ENCODE results near the gene BOK. TPM values are rescaled to one million over a fixed set of nuclear protein-coding genes. Genes with fewer than 3 reads are reported as not detected.

The BOK gene
- total and polyA plus RNA-seq, 2 donors (not counting 3 experiments of a cell fraction or from before 2014, with no cell fraction given) = 76.0 to 95.5 TPM

DNA sequence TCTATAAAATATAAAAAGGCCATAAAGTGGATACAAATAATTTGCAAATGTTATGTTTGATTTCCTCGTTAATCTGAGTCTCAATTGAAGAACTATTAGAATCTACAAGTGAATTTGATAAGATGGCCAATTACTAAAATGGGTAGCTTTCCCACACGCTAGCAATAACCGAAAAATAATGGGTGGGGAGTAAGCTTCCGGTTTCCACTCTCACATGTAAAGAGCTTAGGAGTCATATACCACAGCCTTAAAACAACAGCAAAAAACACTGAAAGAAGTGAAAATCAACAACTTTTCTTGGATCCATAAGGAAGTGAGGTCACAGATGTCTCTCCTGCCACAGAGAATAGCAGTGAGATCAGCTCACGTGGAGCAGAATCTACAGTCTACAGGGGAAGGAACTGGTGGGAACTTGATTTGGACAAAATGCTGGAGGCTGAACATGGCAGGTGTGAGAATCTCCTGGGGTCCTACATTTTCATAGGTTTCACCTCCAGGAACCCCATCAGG lies 59.8 kb downstream of the BOK start:
- H4K20me1 ChIP-seq (replicated peaks; ENCODE audit: control insufficient read depth, extremely low read depth, insufficient read depth, low read length) = peaks cover 2% of the 10 kb centered on the region
- H3K4me3 ChIP-seq (replicated peaks in 1 of 3; ENCODE audit: insufficient read depth in 1 of 3, low read depth in 1 of 3, low read length in 3 of 3) = no peak overlapping the region
- intact Hi-C loops (cut with micrococcal nuclease) (no loop called here), dilution Hi-C loops (cut with MboI; ENCODE audit: extremely low pct_ligation_motif_present, low sequenced_read_pairs) (no loop called here)
- FAIRE-seq (peak; percentile 49), DNase-seq (ENCODE audit: low read depth, low spot score) (no peak)
- no peaks in the 10 kb centered on the region for H3K36me3 ChIP-seq (ENCODE audit: control insufficient read depth in 2 of 2, extremely low read depth in 1 of 2, insufficient read depth in 2 of 2, low read length in 2 of 2)
- no peaks in the 10 kb centered on the region for H3K9me1 ChIP-seq (replicated peaks; ENCODE audit: control insufficient read depth, extremely low read depth, insufficient read depth, low read length)
- BruUV-seq (replicated peaks) = no TSS peak
- peak overlapping the region; percentile 29 for H3K27ac ChIP-seq (ENCODE audit: insufficient read depth, low read depth, low read length)
- ChIA-PET CTCF (interaction anchor here (1.2 to 1.5 kb wide), 3 partner anchors 12 to 15 kb away, joined by 4 to 6 read pairs (median 5); no protein-coding TSS in a partner anchor), POLR2A (no interaction called here)
- TF ChIP-seq MYC (IDR thresholded peaks at IDR 0.05; ENCODE audit: low read depth, low read length) = no peak
- TF ChIP-seq, protein P1, sequence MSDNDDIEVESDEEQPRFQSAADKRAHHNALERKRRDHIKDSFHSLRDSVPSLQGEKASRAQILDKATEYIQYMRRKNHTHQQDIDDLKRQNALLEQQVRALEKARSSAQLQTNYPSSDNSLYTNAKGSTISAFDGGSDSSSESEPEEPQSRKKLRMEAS (IDR thresholded peaks at IDR 0.05; ENCODE audit: insufficient read depth, insufficient read length) = no peak
- no peak for TF ChIP-seq JUN (IDR thresholded peaks at IDR 0.05; ENCODE audit: borderline replicate concordance, insufficient read depth, insufficient read length, low read depth)
- no peak for TF ChIP-seq POLR2A (IDR thresholded peaks at IDR 0.05; ENCODE audit: low read depth, low read length)
- TF ChIP-seq, protein P2, sequence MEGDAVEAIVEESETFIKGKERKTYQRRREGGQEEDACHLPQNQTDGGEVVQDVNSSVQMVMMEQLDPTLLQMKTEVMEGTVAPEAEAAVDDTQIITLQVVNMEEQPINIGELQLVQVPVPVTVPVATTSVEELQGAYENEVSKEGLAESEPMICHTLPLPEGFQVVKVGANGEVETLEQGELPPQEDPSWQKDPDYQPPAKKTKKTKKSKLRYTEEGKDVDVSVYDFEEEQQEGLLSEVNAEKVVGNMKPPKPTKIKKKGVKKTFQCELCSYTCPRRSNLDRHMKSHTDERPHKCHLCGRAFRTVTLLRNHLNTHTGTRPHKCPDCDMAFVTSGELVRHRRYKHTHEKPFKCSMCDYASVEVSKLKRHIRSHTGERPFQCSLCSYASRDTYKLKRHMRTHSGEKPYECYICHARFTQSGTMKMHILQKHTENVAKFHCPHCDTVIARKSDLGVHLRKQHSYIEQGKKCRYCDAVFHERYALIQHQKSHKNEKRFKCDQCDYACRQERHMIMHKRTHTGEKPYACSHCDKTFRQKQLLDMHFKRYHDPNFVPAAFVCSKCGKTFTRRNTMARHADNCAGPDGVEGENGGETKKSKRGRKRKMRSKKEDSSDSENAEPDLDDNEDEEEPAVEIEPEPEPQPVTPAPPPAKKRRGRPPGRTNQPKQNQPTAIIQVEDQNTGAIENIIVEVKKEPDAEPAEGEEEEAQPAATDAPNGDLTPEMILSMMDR (IDR thresholded peaks at IDR 0.05; ENCODE audit: extremely low read depth in 1 of 2, insufficient read depth in 1 of 2, low read depth in 1 of 2, low read length in 2 of 2) = no peak
- no peak for TF ChIP-seq POLR2AphosphoS5 (IDR thresholded peaks at IDR 0.05; ENCODE audit: insufficient read depth, low read depth, low read length)
- no peak for TF ChIP-seq FOS (IDR thresholded peaks at IDR 0.05; ENCODE audit: borderline replicate concordance, insufficient read depth, low read length)
- no peak for TF ChIP-seq GATA2 (IDR thresholded peaks at IDR 0.05; ENCODE audit: insufficient read depth, insufficient read length, low read depth, low read length)
- TF ChIP-seq EZH2 (IDR thresholded peaks at IDR 0.05; ENCODE audit: borderline replicate concordance, low read depth, low read length, severe bottlenecking) = no peak
- peaks cover 50% of the 10 kb centered on the region for H3K79me2 ChIP-seq (ENCODE audit: control insufficient read depth, insufficient read depth, low read length)
- H3K27me3 ChIP-seq (ENCODE audit: control insufficient read depth in 2 of 2, insufficient read depth in 2 of 2, low read length in 2 of 2) = no peaks in the 10 kb centered on the region
- H3K4me1 ChIP-seq (ENCODE audit: control insufficient read depth, extremely low read depth, insufficient read depth, low read length) = peaks cover 13% of the 10 kb centered on the region
- H3K9ac ChIP-seq (replicated peaks; ENCODE audit: extremely low read depth, insufficient read depth, low read length) = no peak overlapping the region
- H3K4me2 ChIP-seq (ENCODE audit: insufficient read depth, low read length) = no peak overlapping the region
- H3K9me3 ChIP-seq (replicated peaks; ENCODE audit: control insufficient read depth, insufficient read depth, low read length) = no peaks in the 10 kb centered on the region
- H2AFZ ChIP-seq (ENCODE audit: low read depth, low read length) = no peak overlapping the region
